ENCODE results near the gene FOXD4L4. TPM values are rescaled to one million over a fixed set of nuclear protein-coding genes. Genes with fewer than 3 reads are reported as not detected.

The FOXD4L4 gene
- not detected in 2 replicates for polyA plus RNA-seq

GRCh38 chr9:65737096-65737564 lies at the start of gene FOXD4L4:
TSS of gene FOXD4L4 (plus strand) at chr9:65737146. CDS start at chr9:65737146, 0 bp downstream.

Other genes starting within 250 kb of the FOXD4L4 start
- gene ZNG1E, start 61.2 kb upstream of the FOXD4L4 start, polyA plus RNA-seq, result 144 and 155 TPM in 2 replicates

All from Purkinje cell (primary cell).